ENCODE data around the gene PSMG2.

The PSMG2 gene

DNA sequence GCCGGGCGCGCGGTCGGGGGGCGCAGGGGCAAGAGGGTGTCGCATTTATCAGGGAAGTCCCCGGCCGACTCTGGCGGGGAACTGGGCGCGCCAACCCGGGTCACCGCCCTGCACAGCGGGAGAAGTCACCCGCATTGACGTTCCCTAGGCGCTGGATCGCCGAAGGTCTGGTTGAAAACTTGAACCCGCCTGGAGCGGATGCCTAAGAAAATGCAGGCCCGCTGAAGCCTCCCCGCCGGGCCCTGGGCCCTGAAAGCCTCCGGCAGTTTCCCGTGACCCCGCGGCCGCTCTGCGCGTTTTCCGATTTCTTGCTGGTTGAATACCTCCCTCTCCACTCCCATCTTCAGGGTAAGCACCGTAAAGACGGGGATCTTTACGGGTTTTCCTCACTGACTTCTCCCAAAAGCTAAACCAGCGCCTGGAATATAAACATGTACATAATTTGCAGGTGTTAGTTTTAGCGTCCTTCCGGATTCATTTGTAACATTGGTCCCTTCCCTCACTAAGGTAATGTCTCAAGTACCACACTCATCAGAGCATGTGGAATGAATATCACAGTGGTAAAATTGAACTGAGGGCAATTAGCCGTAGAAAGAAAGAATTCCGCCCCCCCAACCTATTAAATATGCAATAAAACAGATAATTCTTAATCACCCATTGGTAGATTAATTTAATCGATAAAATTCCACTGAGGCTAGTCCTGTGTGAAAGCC is 44.3 kb upstream of the PSMG2 start:
- Histone ChIP-seq H3K4me2 (ENCODE audit: low read length) (peak overlapping the region; percentile 11), H3K36me3 (ENCODE audit: control insufficient read depth, insufficient read depth, low read length) (no peaks in the 10 kb centered on the region), H4K5ac (ENCODE audit: low read length) (no peak overlapping the region), H3K79me2 (ENCODE audit: control insufficient read depth, insufficient read depth, low read length) (no peaks in the 10 kb centered on the region), H2BK5ac (ENCODE audit: low read length) (no peak overlapping the region), H3K4me1 (ENCODE audit: control insufficient read depth, low read depth, low read length) (no peaks in the 10 kb centered on the region), H2BK120ac (ENCODE audit: low read depth, low read length) (no peak overlapping the region), H4K8ac (ENCODE audit: low read depth, low read length) (peak overlapping the region; percentile 99), H3K9ac (ENCODE audit: low read length) (peak overlapping the region; percentile 69), H3K56ac (ENCODE audit: low read length) (peak overlapping the region; percentile 90), H3K23ac (ENCODE audit: low read length) (no peak overlapping the region), H3K27ac (ENCODE audit: low read depth, low read length) (no peak overlapping the region), H2AK5ac (ENCODE audit: low read length) (no peak overlapping the region), H3K4me3 (ENCODE audit: low read length) (peak overlapping the region; percentile 6), H3K79me1 (ENCODE audit: low read length) (no peaks in the 10 kb centered on the region), H3K27me3 (ENCODE audit: insufficient read depth, low read length, poor library complexity) (no peaks in the 10 kb centered on the region), H3K4ac (ENCODE audit: low read depth, low read length) (no peak overlapping the region), H2BK15ac (replicated peaks; ENCODE audit: low read depth) (no peak overlapping the region), H3K18ac (ENCODE audit: low read length) (peak overlapping the region; percentile 24)
- WGBS (ENCODE audit: extremely low coverage, insufficient coverage, low lambda C conversion rate), result no CpG with 5 or more reads among the region's 42 CpGs
- DNase-seq, result peak; percentile 76

DNA sequence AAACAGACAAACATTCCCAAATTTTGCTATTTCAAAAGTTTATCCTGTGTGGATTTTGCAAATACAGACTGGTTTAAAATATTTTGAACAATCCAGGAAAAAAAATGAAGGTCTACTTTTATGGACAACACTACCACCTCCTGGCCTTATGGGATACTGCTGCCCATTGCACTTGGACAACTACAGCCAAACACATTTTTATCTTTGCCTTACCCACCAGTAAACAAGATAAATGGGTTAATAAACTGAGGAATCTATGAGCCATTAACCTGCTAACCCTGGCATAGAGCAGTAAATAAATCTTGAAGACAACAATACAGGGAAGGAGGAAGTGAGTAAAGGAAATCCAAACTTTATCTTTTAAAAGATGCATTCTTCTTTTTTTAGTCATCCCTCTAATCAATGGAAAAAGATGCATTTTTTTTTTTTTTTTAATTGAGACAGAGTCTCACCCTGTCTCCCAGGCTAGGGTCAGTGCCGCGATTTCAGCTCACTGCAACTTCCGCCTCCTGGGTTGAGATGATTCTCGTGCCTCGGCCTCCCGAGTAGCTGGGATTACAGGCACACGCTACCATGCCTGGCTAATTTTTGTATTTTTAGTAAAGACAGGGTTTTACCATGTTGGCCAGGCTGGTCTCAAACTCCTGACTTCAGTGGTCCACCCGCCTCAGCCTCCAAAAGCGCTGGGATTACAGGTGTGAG is 42.8 kb upstream of the PSMG2 start:
- Histone ChIP-seq H3K4ac (ENCODE audit: low read depth, low read length) (no peak overlapping the region), H3K4me2 (ENCODE audit: low read length) (no peak overlapping the region), H2BK5ac (ENCODE audit: low read length) (no peak overlapping the region), H2AK5ac (ENCODE audit: low read length) (no peak overlapping the region), H2BK15ac (replicated peaks; ENCODE audit: low read depth) (no peak overlapping the region), H3K27me3 (ENCODE audit: insufficient read depth, low read length, poor library complexity) (no peaks in the 10 kb centered on the region), H3K9ac (ENCODE audit: low read length) (no peak overlapping the region), H4K5ac (ENCODE audit: low read length) (no peak overlapping the region), H3K56ac (ENCODE audit: low read length) (no peak overlapping the region), H4K8ac (ENCODE audit: low read depth, low read length) (no peak overlapping the region), H3K27ac (ENCODE audit: low read depth, low read length) (no peak overlapping the region), H3K4me1 (ENCODE audit: control insufficient read depth, low read depth, low read length) (no peaks in the 10 kb centered on the region), H3K36me3 (ENCODE audit: control insufficient read depth, insufficient read depth, low read length) (no peaks in the 10 kb centered on the region), H3K79me1 (ENCODE audit: low read length) (no peaks in the 10 kb centered on the region), H2BK120ac (ENCODE audit: low read depth, low read length) (no peak overlapping the region), H3K23ac (ENCODE audit: low read length) (no peak overlapping the region), H3K79me2 (ENCODE audit: control insufficient read depth, insufficient read depth, low read length) (no peaks in the 10 kb centered on the region), H3K18ac (ENCODE audit: low read length) (no peak overlapping the region), H3K4me3 (ENCODE audit: low read length) (no peak overlapping the region)
- DNase-seq, result peak; percentile 54
- no CpG with 5 or more reads among the region's 9 CpGs for WGBS (ENCODE audit: extremely low coverage, insufficient coverage, low lambda C conversion rate)

- no peak overlapping the region for H2BK120ac ChIP-seq (ENCODE audit: low read depth, low read length)
- H3K27ac ChIP-seq (ENCODE audit: low read depth, low read length), result no peak overlapping the region
- H3K79me1 ChIP-seq (ENCODE audit: low read length), result no peaks in the 10 kb centered on the region
- no peak overlapping the region for H3K18ac ChIP-seq (ENCODE audit: low read length)
- H3K23ac ChIP-seq (ENCODE audit: low read length), result no peak overlapping the region
- H3K4me3 ChIP-seq (ENCODE audit: low read length), result no peak overlapping the region
- H3K79me2 ChIP-seq (ENCODE audit: control insufficient read depth, insufficient read depth, low read length), result no peaks in the 10 kb centered on the region
- H2BK5ac ChIP-seq (ENCODE audit: low read length), result no peak overlapping the region
- no CpG with 5 or more reads among the region's 5 CpGs for WGBS (ENCODE audit: extremely low coverage, insufficient coverage, low lambda C conversion rate)
- no peak overlapping the region for H2AK5ac ChIP-seq (ENCODE audit: low read length)
- H3K4me2 ChIP-seq (ENCODE audit: low read length), result no peak overlapping the region
- no peak for DNase-seq
- H3K56ac ChIP-seq (ENCODE audit: low read length), result no peak overlapping the region
- no peaks in the 10 kb centered on the region for H3K4me1 ChIP-seq (ENCODE audit: control insufficient read depth, low read depth, low read length)
- no peak overlapping the region for H3K9ac ChIP-seq (ENCODE audit: low read length)
- H3K36me3 ChIP-seq (ENCODE audit: control insufficient read depth, insufficient read depth, low read length), result no peaks in the 10 kb centered on the region
- no peaks in the 10 kb centered on the region for H3K27me3 ChIP-seq (ENCODE audit: insufficient read depth, low read length, poor library complexity)
- no peak overlapping the region for H4K5ac ChIP-seq (ENCODE audit: low read length)
- no peak overlapping the region for H3K4ac ChIP-seq (ENCODE audit: low read depth, low read length)
- no peak overlapping the region for H2BK15ac ChIP-seq (replicated peaks; ENCODE audit: low read depth)
- no peak overlapping the region for H4K8ac ChIP-seq (ENCODE audit: low read depth, low read length)
Observed at GRCh38 chr18:12668041-12668440, 34.8 kb upstream of the PSMG2 start.

- Histone ChIP-seq H2BK5ac (ENCODE audit: low read length) (no peak overlapping the region), H3K56ac (ENCODE audit: low read length) (no peak overlapping the region), H3K18ac (ENCODE audit: low read length) (no peak overlapping the region), H3K4me3 (ENCODE audit: low read length) (no peak overlapping the region), H3K79me1 (ENCODE audit: low read length) (no peaks in the 10 kb centered on the region), H3K4ac (ENCODE audit: low read depth, low read length) (no peak overlapping the region), H3K4me2 (ENCODE audit: low read length) (no peak overlapping the region), H2BK15ac (replicated peaks; ENCODE audit: low read depth) (no peak overlapping the region), H3K4me1 (ENCODE audit: control insufficient read depth, low read depth, low read length) (no peaks in the 10 kb centered on the region), H3K9ac (ENCODE audit: low read length) (no peak overlapping the region), H2AK5ac (ENCODE audit: low read length) (no peak overlapping the region), H3K23ac (ENCODE audit: low read length) (no peak overlapping the region), H3K36me3 (ENCODE audit: control insufficient read depth, insufficient read depth, low read length) (peaks cover 3% of the 10 kb centered on the region), H4K5ac (ENCODE audit: low read length) (no peak overlapping the region), H3K27me3 (ENCODE audit: insufficient read depth, low read length, poor library complexity) (no peaks in the 10 kb centered on the region), H3K79me2 (ENCODE audit: control insufficient read depth, insufficient read depth, low read length) (no peaks in the 10 kb centered on the region), H4K8ac (ENCODE audit: low read depth, low read length) (no peak overlapping the region), H3K27ac (ENCODE audit: low read depth, low read length) (no peak overlapping the region), H2BK120ac (ENCODE audit: low read depth, low read length) (no peak overlapping the region)
- DNase-seq, result peak; percentile 11
- WGBS (ENCODE audit: extremely low coverage, insufficient coverage, low lambda C conversion rate), result no CpG with 5 or more reads among the region's 8 CpGs
Observed at GRCh38 chr18:12679183-12679786, 23.6 kb upstream of the PSMG2 start.

- no peak overlapping the region for H3K4me3 ChIP-seq (ENCODE audit: low read length)
- no peak overlapping the region for H4K5ac ChIP-seq (ENCODE audit: low read length)
- no peak overlapping the region for H3K4ac ChIP-seq (ENCODE audit: low read depth, low read length)
- H3K23ac ChIP-seq (ENCODE audit: low read length), result no peak overlapping the region
- no peak overlapping the region for H2AK5ac ChIP-seq (ENCODE audit: low read length)
- H3K56ac ChIP-seq (ENCODE audit: low read length), result no peak overlapping the region
- H3K9ac ChIP-seq (ENCODE audit: low read length), result no peak overlapping the region
- H3K4me2 ChIP-seq (ENCODE audit: low read length), result no peak overlapping the region
- DNase-seq, result peak; percentile 29
- no CpG with 5 or more reads among the region's 3 CpGs for WGBS (ENCODE audit: extremely low coverage, insufficient coverage, low lambda C conversion rate)
- no peak overlapping the region for H2BK15ac ChIP-seq (replicated peaks; ENCODE audit: low read depth)
- H2BK120ac ChIP-seq (ENCODE audit: low read depth, low read length), result no peak overlapping the region
- no peaks in the 10 kb centered on the region for H3K27me3 ChIP-seq (ENCODE audit: insufficient read depth, low read length, poor library complexity)
- no peak overlapping the region for H3K27ac ChIP-seq (ENCODE audit: low read depth, low read length)
- H2BK5ac ChIP-seq (ENCODE audit: low read length), result no peak overlapping the region
- H3K18ac ChIP-seq (ENCODE audit: low read length), result no peak overlapping the region
- no peak overlapping the region for H4K8ac ChIP-seq (ENCODE audit: low read depth, low read length)
- H3K4me1 ChIP-seq (ENCODE audit: control insufficient read depth, low read depth, low read length), result no peaks in the 10 kb centered on the region
- no peaks in the 10 kb centered on the region for H3K36me3 ChIP-seq (ENCODE audit: control insufficient read depth, insufficient read depth, low read length)
- H3K79me2 ChIP-seq (ENCODE audit: control insufficient read depth, insufficient read depth, low read length), result no peaks in the 10 kb centered on the region
- no peaks in the 10 kb centered on the region for H3K79me1 ChIP-seq (ENCODE audit: low read length)
Observed at GRCh38 chr18:12686100-12686499, 16.7 kb upstream of the PSMG2 start.

All from mesendoderm (in vitro differentiated cells).